Measurements from ENCODE around the gene GDF3.

- TF ChIP-seq CTCF (conservative IDR thresholded peaks at IDR 0.05) = no peak
- no peak for TF ChIP-seq EZH2 (IDR thresholded peaks at IDR 0.05; ENCODE audit: low read depth)
Observed at GRCh38 chr12:7678744-7679143, 16.8 kb downstream of the GDF3 start.

All from PC-9 (cell line).